Activated CD4-positive, alpha-beta T cell treated with anti-CD3 and anti-CD28 coated beads for 36 hours (primary cell): Measurements from ENCODE around the gene BORCS6. TPM values are rescaled to one million over a fixed set of nuclear protein-coding genes. Genes with fewer than 3 reads are reported as not detected.
"Not testable (repeated sequence)": the region's sequence is repeated elsewhere in the genome, so short reads cannot be mapped to it uniquely, and the experiment has no call there.

Source experiments
- ATAC-seq: fragments of 200-7000 bp; cut with Tn5 transposase; one replicate; pipeline ENCODE4 v1.10.0; 2021; ENCODE audit warnings: mild to moderate bottlenecking, moderate library complexity
- CTCF ChIA-PET: fragments of 350-600 bp; sonication (Branson Sonifier 250); formaldehyde crosslinking; loops from one replicate; lab custom pipeline; 2021; ENCODE audit warnings: antibody characterized with exemption; lab: Charles Lee
- POLR2A ChIA-PET: fragments of 350-600 bp; sonication (Branson Sonifier 250); formaldehyde crosslinking; loops from one replicate; lab custom pipeline; 2021; ENCODE audit warnings: antibody characterized with exemption, inconsistent platforms; lab: Charles Lee
- DNase-seq: peaks from one replicate; pipeline ENCODE4 v3.0.0-alpha.2; 2020
- H3K27ac Mint-ChIP-seq: one replicate; pipeline ENCODE4 v1.8.0; 2021; ENCODE audit warnings: mixed read lengths
- H3K27me3 Mint-ChIP-seq: one replicate; pipeline ENCODE4 v1.8.0; 2021; ENCODE audit warnings: mixed read lengths
- H3K36me3 Mint-ChIP-seq: one replicate; pipeline ENCODE4 v1.8.0; 2021; ENCODE audit warnings: low read depth, mixed read lengths
- H3K4me1 Mint-ChIP-seq: one replicate; pipeline ENCODE4 v1.8.0; 2021; ENCODE audit warnings: mixed read lengths
- H3K4me3 Mint-ChIP-seq: one replicate; pipeline ENCODE4 v1.8.0; 2021; ENCODE audit warnings: mild to moderate bottlenecking, moderate library complexity, mixed read lengths
- H3K9me3 Mint-ChIP-seq: one replicate; pipeline ENCODE4 v1.8.0; 2021; ENCODE audit warnings: low read depth, mixed read lengths
- intact Hi-C, 2 experiments: fragments of 100-400 bp; cut with DNase I in 1 of 2; cut with micrococcal nuclease in 1 of 2; formaldehyde crosslinking; loops; one replicate each; pipeline versions ENCODE4 v1.14.2 to v1.15.1; 2022 to 2024; cut with DNase I, micrococcal nuclease
- total RNA-seq, 2 experiments: library from RNA; stranded (reverse); gene quantifications; one replicate each; pipeline ENCODE4 v1.2.3, GENCODE V29; 2021

BORCS6 gene
- total RNA-seq, 2 experiments from 2014 or later, result 3.9 to 4.5 TPM

DNA sequence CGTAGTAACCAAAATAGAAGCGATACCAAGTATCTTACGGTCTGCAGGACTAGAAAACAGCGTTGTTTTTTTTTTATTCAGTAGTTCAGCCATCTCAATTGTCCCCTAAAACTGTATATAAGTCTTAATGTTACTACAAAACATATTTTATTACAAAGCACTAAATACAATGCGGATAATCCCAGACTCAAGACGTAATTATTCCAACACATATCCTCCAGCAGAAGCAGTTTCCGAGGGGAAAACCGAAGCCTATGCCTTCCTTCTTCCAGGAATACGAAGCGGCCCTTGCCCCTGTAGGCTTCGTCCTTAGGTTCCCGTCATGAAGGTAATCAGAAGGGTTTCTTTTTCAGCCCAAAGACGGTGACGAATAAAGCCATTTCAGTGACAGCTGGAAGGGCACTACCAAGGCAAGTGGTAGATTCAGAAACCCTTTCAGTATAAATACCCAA lies 16.1 kb downstream of the BORCS6 start:
- peak overlapping the region; percentile 96 for H3K27ac Mint-ChIP-seq
- peak overlapping the region; percentile 78 for H3K4me3 Mint-ChIP-seq
- peaks cover 40% of the 10 kb centered on the region for H3K4me1 Mint-ChIP-seq
- ATAC-seq (no peak), DNase-seq (no peak)
- H3K9me3 Mint-ChIP-seq, result no peaks in the 10 kb centered on the region
- CTCF ChIA-PET, result interaction anchor here (0.7 to 2.1 kb wide), 9 partner anchors 10 to 113 kb away, joined by 3 to 18 read pairs (median 4); no protein-coding TSS in a partner anchor
- H3K27me3 Mint-ChIP-seq, result no peaks in the 10 kb centered on the region
- POLR2A ChIA-PET, result interaction anchor here (0.6 to 2.7 kb wide), 33 partner anchors 9 to 487 kb away, joined by 3 to 99 read pairs (median 8); partner anchors contain the start of genes ALOXE3, AURKB, BORCS6 and CTC1
- intact Hi-C loops, result loop anchor here (1.0 to 5.0 kb wide), 10 partner anchors 10 to 487 kb away; partner anchors contain the start of genes SLC25A35 (in 1 of the 2), TP53 (in 1 of the 2) and WRAP53 (in 1 of the 2)
- H3K36me3 Mint-ChIP-seq, result no peaks in the 10 kb centered on the region

DNA sequence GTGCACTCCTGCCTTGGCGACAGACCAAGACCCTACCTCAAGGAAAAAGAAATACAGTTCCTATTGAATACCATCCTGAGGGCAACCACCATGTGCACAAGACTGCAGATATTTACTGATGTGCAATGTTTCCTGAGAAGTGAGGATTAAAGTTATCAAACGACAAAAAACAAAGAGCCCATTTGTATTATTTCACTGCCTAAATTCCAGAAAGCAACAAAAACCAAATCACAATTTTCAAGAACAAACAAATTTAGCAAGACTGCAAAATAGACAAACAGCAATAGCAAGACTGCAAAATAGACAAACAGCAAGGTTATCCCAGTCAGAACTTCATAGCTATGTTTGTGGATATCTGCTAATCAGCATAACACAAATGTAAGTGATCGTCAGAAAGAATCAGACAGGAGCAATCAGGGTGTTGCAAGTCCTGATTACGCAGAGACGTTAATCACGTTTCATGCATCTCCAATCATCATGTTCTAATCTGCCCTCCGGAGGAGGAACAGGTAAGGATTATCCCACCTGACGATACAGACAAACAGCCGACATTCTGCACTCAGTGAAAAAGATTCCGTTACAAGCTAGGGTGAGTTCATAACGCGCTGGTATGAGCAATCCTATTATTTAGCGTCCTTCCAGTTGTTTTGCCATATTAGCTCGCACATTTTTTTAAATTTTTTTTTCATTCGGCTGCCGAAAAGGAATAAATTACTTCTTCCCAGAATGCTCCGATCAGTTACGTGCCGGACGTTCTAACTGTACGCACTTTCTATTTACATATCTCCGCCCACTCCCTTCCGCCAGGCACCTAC lies 16.7 kb downstream of the BORCS6 start:
- intact Hi-C loops, result loop anchor here (1.0 to 5.0 kb wide), 10 partner anchors 9 to 486 kb away; partner anchors contain the start of genes SLC25A35 (in 1 of the 2), TP53 (in 1 of the 2) and WRAP53 (in 1 of the 2)
- ChIA-PET POLR2A (interaction anchor here (0.5 to 2.7 kb wide), 42 partner anchors 9 to 776 kb away, joined by 3 to 99 read pairs (median 6); partner anchors contain the start of genes ALOXE3, AURKB, BORCS6 and CTC1), CTCF (interaction anchor here (0.6 to 2.1 kb wide), 12 partner anchors 9 to 486 kb away, joined by 3 to 18 read pairs (median 4); partner anchors contain the start of genes AURKB and TP53)
- Mint-ChIP-seq H3K4me3 (peak overlapping the region; percentile 78), H3K9me3 (no peaks in the 10 kb centered on the region), H3K27me3 (no peaks in the 10 kb centered on the region), H3K27ac (peak overlapping the region; percentile 96), H3K36me3 (no peaks in the 10 kb centered on the region), H3K4me1 (peaks cover 40% of the 10 kb centered on the region)
- ATAC-seq (peak; percentile 87), DNase-seq (peak; percentile 91)

DNA sequence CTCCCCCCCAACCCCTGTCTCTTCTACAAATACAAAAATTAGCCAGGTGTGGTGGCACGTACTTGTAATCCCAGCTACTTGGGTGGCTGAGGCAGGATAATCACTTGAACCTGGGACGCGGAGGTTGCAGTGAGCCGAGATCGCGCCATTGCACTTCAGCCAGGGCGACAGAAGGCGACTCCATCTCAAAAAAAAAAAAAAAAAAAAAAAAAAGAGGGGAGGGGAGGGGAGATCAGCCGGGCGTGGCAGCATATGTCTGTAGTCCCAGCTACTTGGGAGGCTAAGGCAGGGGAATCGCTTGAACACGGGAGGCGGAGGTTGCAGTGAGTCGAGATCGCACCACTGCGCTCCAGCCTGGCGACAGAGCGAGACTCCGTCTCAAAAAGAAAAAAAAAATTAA lies 19.8 kb downstream of the BORCS6 start:
- H3K36me3 Mint-ChIP-seq, H3K4me3 Mint-ChIP-seq, ATAC-seq, DNase-seq, CTCF ChIA-PET, H3K27ac Mint-ChIP-seq, H3K9me3 Mint-ChIP-seq, H3K27me3 Mint-ChIP-seq: not testable (repeated sequence)
- intact Hi-C loops, result loop anchor here (5.0 kb wide), 2 partner anchors 52 to 483 kb away; partner anchors contain the start of genes TP53 (in 1 of the 2) and WRAP53 (in 1 of the 2)
- H3K4me1 Mint-ChIP-seq, result peaks cover 26% of the 10 kb centered on the region
- POLR2A ChIA-PET, result interaction anchor here (1.6 kb wide), 1 partner anchor 14 kb away, joined by 4 read pairs; no protein-coding TSS in a partner anchor

DNA sequence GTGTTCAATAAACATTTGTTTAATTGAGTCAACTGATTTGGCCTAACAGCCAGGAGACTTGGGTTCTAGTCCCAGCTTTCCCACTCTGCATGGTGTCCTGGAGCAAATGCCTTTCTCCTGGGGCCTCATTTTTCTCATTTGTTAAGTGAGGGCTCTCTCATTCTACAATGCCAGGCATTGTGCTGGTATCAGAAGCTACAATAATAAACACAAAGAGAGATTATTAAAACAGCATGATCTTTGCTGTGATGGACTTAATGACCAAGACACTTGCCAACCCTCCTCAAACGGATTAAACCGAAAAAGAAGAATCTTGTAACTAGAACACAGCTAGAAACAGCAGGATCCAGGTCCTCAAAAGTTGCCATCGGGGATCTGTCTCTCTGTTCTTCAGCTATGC lies 22.5 kb downstream of the BORCS6 start:
- H3K4me3 Mint-ChIP-seq, result no peak overlapping the region
- no peak for ATAC-seq

DNA sequence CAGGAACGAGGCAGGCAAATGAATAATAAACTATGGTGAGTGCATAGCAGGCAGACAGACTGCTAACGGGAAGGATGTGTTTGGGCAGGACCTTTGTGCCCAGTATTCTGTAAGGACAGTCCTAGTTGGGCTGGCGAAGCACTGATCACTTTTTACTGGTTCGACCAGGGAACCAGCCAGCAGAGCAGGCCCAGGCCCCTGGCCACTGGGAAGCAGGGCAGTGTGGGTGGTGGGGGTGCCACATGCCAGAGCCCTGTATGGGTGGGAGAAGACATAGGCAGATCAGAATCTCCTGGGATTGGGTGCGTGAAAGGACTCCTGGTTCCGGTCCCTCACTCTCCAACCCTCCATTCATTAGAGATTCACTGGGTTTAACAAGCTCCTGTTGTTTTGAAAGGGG lies 23.2 kb downstream of the BORCS6 start:
- no peaks in the 10 kb centered on the region for H3K27me3 Mint-ChIP-seq
- no peak overlapping the region for H3K4me3 Mint-ChIP-seq
- DNase-seq (no peak), ATAC-seq (no peak)
- CTCF ChIA-PET, result interaction anchor here (1.5 to 1.9 kb wide), 2 partner anchors 8 to 93 kb away, joined by 5 to 7 read pairs; no protein-coding TSS in a partner anchor
- POLR2A ChIA-PET, result no interaction called here
- no peak overlapping the region for H3K27ac Mint-ChIP-seq
- H3K4me1 Mint-ChIP-seq, result peaks cover 23% of the 10 kb centered on the region
- intact Hi-C loops, result no loop called here
- H3K36me3 Mint-ChIP-seq, result peaks cover 3% of the 10 kb centered on the region
- no peaks in the 10 kb centered on the region for H3K9me3 Mint-ChIP-seq

More for the DNA sequence above, 22.5 kb downstream of the BORCS6 start:
- Mint-ChIP-seq H3K9me3 (no peaks in the 10 kb centered on the region), H3K27me3 (no peaks in the 10 kb centered on the region), H3K36me3 (no peaks in the 10 kb centered on the region), H3K27ac (no peak overlapping the region), H3K4me1 (peaks cover 24% of the 10 kb centered on the region)
- intact Hi-C loops, result no loop called here
- no peak for DNase-seq
- ChIA-PET CTCF (interaction anchor here (0.9 to 1.9 kb wide), 4 partner anchors 9 to 93 kb away, joined by 3 to 7 read pairs (median 6); no protein-coding TSS in a partner anchor), POLR2A (interaction anchor here (1.1 kb wide), 1 partner anchor 9 kb away, joined by 3 read pairs; no protein-coding TSS in a partner anchor)

DNA sequence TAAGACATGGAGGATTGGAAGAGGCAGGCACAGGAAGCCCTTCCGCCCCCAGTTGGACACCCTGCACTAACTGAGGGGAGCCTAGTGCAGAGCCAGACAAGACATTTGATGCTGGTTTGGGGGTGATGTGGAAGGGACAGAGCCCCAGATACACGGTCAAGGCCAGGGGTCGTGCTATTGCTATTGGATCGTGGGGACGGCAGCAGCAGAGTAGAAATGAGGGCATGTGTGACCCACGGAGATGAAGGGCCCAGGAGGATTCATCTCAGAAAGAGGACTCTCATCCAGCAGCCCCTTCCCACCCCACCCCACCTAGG lies 25.2 kb downstream of the BORCS6 start:
- H3K27me3 Mint-ChIP-seq, result no peaks in the 10 kb centered on the region
- H3K36me3 Mint-ChIP-seq, result peaks cover 21% of the 10 kb centered on the region
- ChIA-PET CTCF (interaction anchor here (0.9 to 1.8 kb wide), 3 partner anchors 9 to 212 kb away, joined by 3 to 11 read pairs (median 4); partner anchors contain the start of gene KRABD2), POLR2A (interaction anchor here (0.7 to 2.5 kb wide), 4 partner anchors 8 to 83 kb away, joined by 3 to 99 read pairs (median 4); partner anchors contain the start of gene CTC1)
- DNase-seq, result no peak
- peaks cover 43% of the 10 kb centered on the region for H3K4me1 Mint-ChIP-seq
- H3K9me3 Mint-ChIP-seq, result no peaks in the 10 kb centered on the region
- H3K27ac Mint-ChIP-seq, result peak overlapping the region; percentile 96
- peak overlapping the region; percentile 85 for H3K4me3 Mint-ChIP-seq
- intact Hi-C loops, result loop anchor here (1.0 kb wide), 1 partner anchor 9 kb away; no protein-coding TSS in a partner anchor
- ATAC-seq, result peak; percentile 9

DNA sequence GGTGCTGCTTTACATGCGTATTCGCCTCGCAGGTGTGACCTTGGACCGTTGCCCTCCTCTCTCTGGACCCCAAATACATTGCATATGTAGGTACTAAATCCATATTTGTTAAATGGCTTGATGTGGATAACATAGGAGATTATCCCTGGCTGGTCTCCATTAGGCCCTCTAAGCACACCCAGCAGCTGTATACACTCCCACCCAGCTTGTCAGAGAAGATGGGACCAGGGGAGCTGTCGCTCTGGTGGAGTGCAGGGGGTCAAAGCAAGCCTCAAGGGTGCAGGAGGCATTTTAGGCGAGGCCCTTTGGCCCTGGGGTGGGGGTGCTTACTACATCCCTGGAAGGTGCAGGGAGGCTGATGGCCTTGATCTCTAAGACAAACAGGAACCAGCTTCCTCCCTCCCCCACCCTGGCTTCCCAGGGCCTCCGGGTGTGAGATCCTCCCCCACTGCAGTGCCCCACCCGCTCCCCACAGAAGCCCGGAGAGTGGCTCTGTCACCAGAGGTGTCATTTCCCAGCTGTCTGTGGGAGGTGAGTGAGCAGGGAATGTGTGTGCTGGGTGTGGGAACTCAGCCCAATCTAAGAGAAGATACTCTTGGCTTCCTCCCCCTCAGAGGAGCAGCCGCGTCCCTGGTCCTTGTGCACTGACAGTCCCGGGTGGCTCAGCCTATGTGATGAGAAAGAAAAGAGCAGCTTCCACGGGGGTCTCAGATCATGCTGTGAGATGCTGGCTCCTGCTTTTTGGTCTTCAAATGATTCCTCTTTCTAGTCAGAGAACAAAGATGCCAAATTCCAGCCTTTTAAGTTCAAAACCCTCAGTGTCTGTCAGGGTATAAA lies 25.8 kb downstream of the BORCS6 start:
- H3K27ac Mint-ChIP-seq, result peak overlapping the region; percentile 96
- POLR2A ChIA-PET, result interaction anchor here (0.7 to 2.5 kb wide), 5 partner anchors 9 to 1313 kb away, joined by 3 to 99 read pairs (median 5); partner anchors contain the start of gene CTC1
- H3K4me1 Mint-ChIP-seq, result peaks cover 49% of the 10 kb centered on the region
- DNase-seq (peak; percentile 91), ATAC-seq (peak; percentile 73)
- peak overlapping the region; percentile 85 for H3K4me3 Mint-ChIP-seq
- CTCF ChIA-PET, result interaction anchor here (0.5 to 1.8 kb wide), 5 partner anchors 9 to 477 kb away, joined by 3 to 11 read pairs (median 4); partner anchors contain the start of genes KRABD2 and TP53
- no peaks in the 10 kb centered on the region for H3K27me3 Mint-ChIP-seq
- no peaks in the 10 kb centered on the region for H3K9me3 Mint-ChIP-seq
- intact Hi-C loops, result loop anchor here (1.0 kb wide), 1 partner anchor 9 kb away; no protein-coding TSS in a partner anchor
- peaks cover 26% of the 10 kb centered on the region for H3K36me3 Mint-ChIP-seq

DNA sequence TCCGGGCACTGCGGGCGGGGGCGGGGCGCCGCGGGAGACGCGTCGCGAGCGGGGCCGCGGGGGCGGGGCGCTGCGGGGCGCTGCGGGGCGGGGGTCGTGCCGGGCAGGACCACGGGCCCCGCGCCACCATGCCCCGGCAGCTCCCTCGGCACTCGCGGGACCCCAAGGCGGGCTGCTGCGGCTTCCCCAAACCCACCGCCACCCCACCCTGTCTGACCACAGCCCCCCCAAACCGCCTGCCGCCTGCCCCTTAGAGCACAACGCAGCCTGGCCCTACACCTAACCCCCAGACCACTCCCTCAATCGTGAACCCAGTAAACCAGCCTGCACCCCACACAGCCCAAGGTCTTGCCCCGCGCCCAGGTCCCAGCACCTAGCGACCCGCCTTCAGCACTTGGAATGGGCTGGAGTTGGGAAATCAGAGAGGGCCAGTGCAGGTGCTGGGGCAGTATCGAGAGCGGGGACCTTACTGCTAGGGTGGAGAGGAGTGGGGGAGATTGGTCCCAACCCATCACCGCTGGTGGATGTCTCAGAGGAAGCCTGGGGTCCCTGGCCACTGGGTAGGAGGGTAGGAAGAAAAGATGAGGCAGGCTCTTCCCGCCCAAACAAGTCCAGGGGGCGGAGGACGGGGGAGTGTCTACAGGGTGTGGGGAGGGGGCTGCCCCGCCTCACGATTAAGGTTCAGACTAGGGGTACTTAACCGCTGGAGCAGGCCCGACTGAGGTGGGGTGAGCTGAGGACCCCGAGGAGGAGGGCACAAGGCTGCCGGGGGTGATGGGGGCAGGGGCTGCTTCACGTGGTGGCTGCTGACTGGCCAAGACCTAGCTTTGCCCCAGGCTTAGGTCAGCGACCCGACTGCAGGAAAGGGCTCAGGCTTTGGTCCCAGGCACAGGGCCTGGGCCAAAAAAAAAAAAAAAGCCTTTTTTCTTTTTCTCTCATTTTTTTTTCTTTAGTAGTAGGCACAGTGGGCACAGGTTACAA lies 26.7 kb downstream of the BORCS6 start:
- CTCF ChIA-PET, result interaction anchor here (0.5 to 1.8 kb wide), 4 partner anchors 10 to 476 kb away, joined by 4 to 11 read pairs (median 6); partner anchors contain the start of genes KRABD2 and TP53
- no peaks in the 10 kb centered on the region for H3K27me3 Mint-ChIP-seq
- H3K36me3 Mint-ChIP-seq, result peaks cover 29% of the 10 kb centered on the region
- POLR2A ChIA-PET, result interaction anchor here (0.7 to 2.5 kb wide), 3 partner anchors 9 to 1314 kb away, joined by 5 to 99 read pairs (median 14); no protein-coding TSS in a partner anchor
- ATAC-seq, result peak; percentile 6
- DNase-seq, result peak; percentile 55
- intact Hi-C loops, result loop anchor here in 1 of 2 experiments (1.0 kb wide), 1 partner anchor 43 kb away; no protein-coding TSS in a partner anchor
- H3K4me3 Mint-ChIP-seq, result peak overlapping the region; percentile 85
- no peaks in the 10 kb centered on the region for H3K9me3 Mint-ChIP-seq
- peaks cover 56% of the 10 kb centered on the region for H3K4me1 Mint-ChIP-seq
- H3K27ac Mint-ChIP-seq, result peak overlapping the region; percentile 96
